CD14-positive monocyte (primary cell): Measurements from ENCODE around the gene SH3RF3. TPM values are rescaled to one million over a fixed set of nuclear protein-coding genes. Genes with fewer than 3 reads are reported as not detected.

Source experiments
- DNase-seq, 3 donors: peaks; one replicate each; pipeline ENCODE4 v3.0.0-alpha.2; 2011 to 2022
- H2AFZ ChIP-seq: 2 replicates; pipeline ENCODE4 v1.6.0; 2012; ENCODE audit warnings: mild to moderate bottlenecking, low read depth, low read length, inconsistent platforms; ENCODE audit not compliant: insufficient read depth, poor library complexity, severe bottlenecking
- H3K27ac ChIP-seq, 2 donors: 1 replicate in 1 of 2; 2 replicates in 1 of 2; pipeline ENCODE4 v1.5.1; 2012 to 2013; ENCODE audit warnings: low read length in 2 of 2, control low read depth in 1 of 2, inconsistent platforms in 1 of 2, low read depth in 1 of 2, mild to moderate bottlenecking in 1 of 2
- H3K27me3 ChIP-seq, 2 donors: one replicate each; pipeline versions ENCODE4 v1.6.0 to v1.6.1; 2011 to 2013; ENCODE audit warnings: low read length in 2 of 2; ENCODE audit not compliant: control insufficient read depth in 2 of 2, insufficient read depth in 2 of 2
- H3K36me3 ChIP-seq, 2 donors: replicated peaks in 1 of 2; 1 replicate in 1 of 2; 2 replicates in 1 of 2; pipeline versions ENCODE4 v1.5.1 to v1.6.1; 2012 to 2013; ENCODE audit warnings: low read length in 2 of 2, control low read depth in 1 of 2, inconsistent platforms in 1 of 2, mild to moderate bottlenecking in 1 of 2; ENCODE audit not compliant: insufficient read depth in 2 of 2, control insufficient read depth in 1 of 2
- H3K4me1 ChIP-seq, 2 donors: 1 replicate in 1 of 2; 2 replicates in 1 of 2; pipeline versions ENCODE4 v1.5.1 to v1.6.1; 2012 to 2013; ENCODE audit warnings: low read length in 2 of 2, control low read depth in 1 of 2, inconsistent platforms in 1 of 2, mild to moderate bottlenecking in 1 of 2, moderate library complexity in 1 of 2; ENCODE audit not compliant: insufficient read depth in 2 of 2, control insufficient read depth in 1 of 2
- H3K4me2 ChIP-seq: replicated peaks from 2 replicates; pipeline ENCODE3; 2012; ENCODE audit warnings: low read length, moderate library complexity, mild to moderate bottlenecking; ENCODE audit not compliant: poor library complexity, severe bottlenecking; ENCODE audit errors: extremely low read depth
- H3K4me3 ChIP-seq, 3 experiments: fragments of 200-600 bp in 1 of 3; sonication (generic) in 1 of 3; replicated peaks in 1 of 3; 1 replicate in 2 of 3; 2 replicates in 1 of 3; pipeline ENCODE4 v1.5.1; 2011 to 2013; ENCODE audit warnings: low read length in 3 of 3, mild to moderate bottlenecking in 3 of 3, control low read depth in 2 of 3, low read depth in 2 of 3, inconsistent platforms in 1 of 3, moderate library complexity in 1 of 3
- H3K79me2 ChIP-seq: 2 replicates; pipeline ENCODE4 v1.6.0; 2012; ENCODE audit warnings: mild to moderate bottlenecking, control low read depth, inconsistent platforms, low read length, moderate library complexity; ENCODE audit not compliant: insufficient read depth
- H3K9ac ChIP-seq: 2 replicates; pipeline ENCODE4 v1.6.0; 2017; ENCODE audit warnings: low read length, mild to moderate bottlenecking; ENCODE audit not compliant: insufficient read depth, poor library complexity, severe bottlenecking
- H3K9me3 ChIP-seq, 2 donors: replicated peaks in 1 of 2; 1 replicate in 1 of 2; 2 replicates in 1 of 2; pipeline versions ENCODE4 v1.5.1 to v1.6.1; 2012 to 2013; ENCODE audit warnings: low read length in 2 of 2, control low read depth in 1 of 2; ENCODE audit not compliant: control insufficient read depth in 1 of 2, insufficient read depth in 1 of 2
- H4K20me1 ChIP-seq: 2 replicates; pipeline ENCODE4 v1.6.0; 2012; ENCODE audit warnings: mild to moderate bottlenecking, low read length, control low read depth, moderate library complexity; ENCODE audit not compliant: insufficient read depth
- H3K27ac Mint-ChIP-seq, 7 donors: one replicate each; pipeline ENCODE4 v1.8.0; 2020; ENCODE audit warnings: mild to moderate bottlenecking in 7 of 7, mixed read lengths in 7 of 7, moderate library complexity in 6 of 7, inconsistent platforms in 2 of 7
- H3K27me3 Mint-ChIP-seq, 3 donors: one replicate each; pipeline ENCODE4 v1.8.0; 2021 to 2022; ENCODE audit warnings: low read depth in 3 of 3, mild to moderate bottlenecking in 3 of 3, mixed read lengths in 3 of 3, moderate library complexity in 3 of 3, inconsistent platforms in 1 of 3
- H3K36me3 Mint-ChIP-seq, 2 donors: one replicate each; pipeline ENCODE4 v1.8.0; 2020; ENCODE audit warnings: mixed read lengths in 2 of 2, inconsistent platforms in 1 of 2, mild to moderate bottlenecking in 1 of 2
- H3K4me1 Mint-ChIP-seq: one replicate; pipeline ENCODE4 v1.8.0; 2020; ENCODE audit warnings: mild to moderate bottlenecking, mixed read lengths
- H3K4me3 Mint-ChIP-seq, 2 donors: one replicate each; pipeline ENCODE4 v1.8.0; 2020; ENCODE audit warnings: mild to moderate bottlenecking in 2 of 2, mixed read lengths in 2 of 2, moderate library complexity in 1 of 2
- H3K9me3 Mint-ChIP-seq, 7 donors: one replicate each; pipeline ENCODE4 v1.8.0; 2020 to 2022; ENCODE audit warnings: mixed read lengths in 7 of 7, mild to moderate bottlenecking in 6 of 7, moderate library complexity in 6 of 7, inconsistent platforms in 2 of 7
- WGBS: methylation state at CpG from one replicate; pipeline ENCODE4 v1.1.5; 2013; ENCODE audit warnings: missing lambda C conversion rate; ENCODE audit not compliant: insufficient coverage; 5-methylcytosine and 5-hydroxymethylcytosine counted together
- intact Hi-C, 2 donors: fragments of 100-400 bp; cut with micrococcal nuclease; formaldehyde crosslinking; loops; one replicate each; pipeline versions ENCODE4 v1.15.0 to v1.15.1; 2023
- polyA plus RNA-seq, 3 donors: library from polyadenylated mRNA; depleted of rRNA in 1 of 3; unstranded in 2 of 3; stranded (reverse) in 1 of 3; fragments of 300-500 nt in 2 of 3; fragments of >200 nt in 1 of 3; fragmentation: Illumina TruSeq in 2 of 3; gene quantifications; 1 replicate in 2 of 3; 2 replicates in 1 of 3; pipeline ENCODE4 v1.2.3, GENCODE V29; 2012 to 2021
- TF ChIP-seq, protein P1 (sequence below): fragments of 200-600 bp; IDR thresholded peaks from one replicate; pipeline ENCODE4 v1.8.0; 2022; ENCODE audit warnings: antibody characterized with exemption, mild to moderate bottlenecking

The SH3RF3 gene
- polyA plus RNA-seq, 3 donors = 0.25 to 0.75 (median 0.34) TPM

- no peak for DNase-seq
- Histone ChIP-seq H3K79me2 (no peaks in the 10 kb centered on the region), H3K4me3 (no peak overlapping the region), H3K9me3 (no peaks in the 10 kb centered on the region), H2AFZ (no peak overlapping the region), H3K27ac (no peak overlapping the region), H3K27me3 (no peaks in the 10 kb centered on the region), H3K9ac (no peak overlapping the region), H3K4me1 (peaks cover 7 to 11% of the 10 kb centered on the region in 2 donors), H3K36me3 (no peaks in the 10 kb centered on the region), H3K4me2 (no peak overlapping the region), H4K20me1 (no peaks in the 10 kb centered on the region)
- H3K4me1 Mint-ChIP-seq = peaks cover 15% of the 10 kb centered on the region
- H3K4me3 Mint-ChIP-seq = no peak overlapping the region
- H3K27me3 Mint-ChIP-seq = peaks cover 4 to 13% (median 5%) of the 10 kb centered on the region in 3 donors
- TF ChIP-seq, protein P1, sequence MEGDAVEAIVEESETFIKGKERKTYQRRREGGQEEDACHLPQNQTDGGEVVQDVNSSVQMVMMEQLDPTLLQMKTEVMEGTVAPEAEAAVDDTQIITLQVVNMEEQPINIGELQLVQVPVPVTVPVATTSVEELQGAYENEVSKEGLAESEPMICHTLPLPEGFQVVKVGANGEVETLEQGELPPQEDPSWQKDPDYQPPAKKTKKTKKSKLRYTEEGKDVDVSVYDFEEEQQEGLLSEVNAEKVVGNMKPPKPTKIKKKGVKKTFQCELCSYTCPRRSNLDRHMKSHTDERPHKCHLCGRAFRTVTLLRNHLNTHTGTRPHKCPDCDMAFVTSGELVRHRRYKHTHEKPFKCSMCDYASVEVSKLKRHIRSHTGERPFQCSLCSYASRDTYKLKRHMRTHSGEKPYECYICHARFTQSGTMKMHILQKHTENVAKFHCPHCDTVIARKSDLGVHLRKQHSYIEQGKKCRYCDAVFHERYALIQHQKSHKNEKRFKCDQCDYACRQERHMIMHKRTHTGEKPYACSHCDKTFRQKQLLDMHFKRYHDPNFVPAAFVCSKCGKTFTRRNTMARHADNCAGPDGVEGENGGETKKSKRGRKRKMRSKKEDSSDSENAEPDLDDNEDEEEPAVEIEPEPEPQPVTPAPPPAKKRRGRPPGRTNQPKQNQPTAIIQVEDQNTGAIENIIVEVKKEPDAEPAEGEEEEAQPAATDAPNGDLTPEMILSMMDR = no peak
- H3K9me3 Mint-ChIP-seq = no peaks in the 10 kb centered on the region
- no peak overlapping the region for H3K27ac Mint-ChIP-seq
- WGBS = 100% methylated on average over 1 of the region's 7 CpGs
- H3K36me3 Mint-ChIP-seq = no peaks in the 10 kb centered on the region
- intact Hi-C loops = no loop called here
Observed at GRCh38 chr2:109162999-109163398, 34.0 kb downstream of the SH3RF3 start.

GRCh38 chr2:109164311-109164710 is 35.3 kb downstream of the SH3RF3 start:
- Mint-ChIP-seq H3K9me3 (peaks cover 0 to 2% (median 0%) of the 10 kb centered on the region in 7 donors), H3K4me1 (peaks cover 15% of the 10 kb centered on the region), H3K27ac (peak overlapping the region in 1 of 7 donors; percentile 65), H3K4me3 (no peak overlapping the region), H3K27me3 (peaks cover 1 to 7% (median 3%) of the 10 kb centered on the region in 3 donors), H3K36me3 (no peaks in the 10 kb centered on the region)
- no CpG with 5 or more reads among the region's 1 CpG for WGBS
- no peaks in the 10 kb centered on the region for H3K79me2 ChIP-seq
- H3K4me2 ChIP-seq = no peak overlapping the region
- H3K27me3 ChIP-seq = no peaks in the 10 kb centered on the region
- H3K9ac ChIP-seq = no peak overlapping the region
- no peak overlapping the region for H2AFZ ChIP-seq
- DNase-seq = no peak
- H3K36me3 ChIP-seq = no peaks in the 10 kb centered on the region
- intact Hi-C loops = no loop called here
- no peaks in the 10 kb centered on the region for H4K20me1 ChIP-seq
- no peak overlapping the region for H3K4me3 ChIP-seq
- H3K27ac ChIP-seq = no peak overlapping the region
- H3K4me1 ChIP-seq = peaks cover 7 to 11% of the 10 kb centered on the region in 2 donors
- TF ChIP-seq, protein P1 = no peak
- H3K9me3 ChIP-seq = peaks cover 0 to 2% of the 10 kb centered on the region in 2 donors
